H1 (cell line): ENCODE measurements around the gene SSRP1. TPM values are rescaled to one million over a fixed set of nuclear protein-coding genes. Genes with fewer than 3 reads are reported as not detected.

ENCODE experiments used
- ASH2L ChIP-seq: fragments of 200-600, 300-600 bp; sonication (generic); IDR thresholded peaks from one replicate; pipeline ENCODE4 v1.7.1; 2017; ENCODE audit warnings: low read length
- CBX8 ChIP-seq: fragments of 300-800, 300-1000 bp; sonication (generic); IDR thresholded peaks from 2 replicates; pipeline ENCODE4 v1.7.1; 2016; ENCODE audit warnings: low read depth, low read length, borderline replicate concordance
- CHD7 ChIP-seq: fragments of 300-600 bp; sonication (generic); IDR thresholded peaks from 2 replicates; pipeline ENCODE4 v1.7.1; 2012; ENCODE audit warnings: low read length, moderate library complexity, mild to moderate bottlenecking, inconsistent platforms; ENCODE audit not compliant: insufficient replicate concordance
- HDAC2 ChIP-seq, 2 experiments: fragments of 300-600 bp in 1 of 2; sonication (generic) in 1 of 2; IDR thresholded peaks; 2 replicates each; pipeline ENCODE4 v1.6.1; 2011 to 2012; ENCODE audit warnings: low read depth in 2 of 2, low read length in 2 of 2, mild to moderate bottlenecking in 2 of 2, moderate library complexity in 2 of 2, borderline replicate concordance in 1 of 2, inconsistent platforms in 1 of 2
- polyA plus RNA-seq, 7 experiments: library from polyadenylated mRNA; depleted of rRNA in 3 of 7; stranded (reverse) in 5 of 7; unstranded in 2 of 7; fragments of >200 nt in 5 of 7; fragments of 200-250 nt in 2 of 7; gene quantifications; 1 replicate in 5 of 7; 2 replicates in 1 of 7; 4 replicates in 1 of 7; pipeline versions ENCODE4 v1.2.1 to v1.2.3, GENCODE V29; 2011 to 2013; ENCODE audit warnings: missing spikeins in 2 of 7, mixed read lengths in 2 of 7
- total RNA-seq: library from RNA; stranded (reverse); fragmentation: NEBNext Ultra II Directional; extraction: Animal tissue kit (Norgen Biotek cat#: 25700); gene quantifications from 2 replicates; pipeline ENCODE4 v1.2.1, GENCODE V29; 2021

Gene SSRP1
- total and polyA plus RNA-seq, 2 of the 8 experiments (the other 6 are each of a cell fraction or from before 2014, with no cell fraction given), result 259 to 281 TPM

DNA sequence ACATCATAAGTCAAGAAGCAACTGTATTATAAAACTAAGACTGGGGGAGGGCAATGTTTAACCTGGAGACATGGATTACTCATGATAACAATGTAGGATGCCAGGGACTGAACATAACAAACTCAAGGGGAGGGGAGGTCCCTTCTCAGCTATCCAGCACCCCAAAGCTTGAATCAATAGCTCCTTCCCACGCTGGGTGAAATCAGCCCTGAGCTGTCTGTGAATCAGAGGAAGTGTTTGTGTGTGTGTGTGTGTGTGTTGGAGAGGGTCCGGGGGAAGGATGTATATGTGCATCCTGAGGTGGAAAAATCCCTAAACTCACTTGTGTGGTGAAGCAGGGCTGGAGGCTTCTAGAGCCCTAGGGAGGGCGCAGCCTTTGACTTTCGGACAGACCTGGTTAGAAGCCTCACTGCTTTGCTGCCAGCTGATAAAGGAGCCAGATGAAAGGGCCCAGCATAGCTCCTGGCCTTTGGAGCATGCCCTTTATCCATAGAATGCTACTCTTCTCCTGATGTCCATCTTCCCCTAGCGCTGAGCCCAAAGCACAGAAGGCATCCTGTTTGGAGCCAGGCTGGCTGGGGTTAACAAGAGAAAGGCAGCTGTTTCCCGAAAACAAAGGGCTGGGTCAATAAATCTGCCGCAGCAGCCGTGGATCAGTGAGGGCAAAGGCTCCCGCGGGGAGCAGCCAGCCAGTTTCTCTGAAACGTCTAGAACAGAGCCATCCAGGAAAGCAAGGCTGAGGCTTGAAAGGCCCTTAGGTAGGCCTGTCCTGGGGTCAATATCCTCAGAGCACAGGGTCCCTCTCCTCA is 46.7 kb downstream of the SSRP1 start (continued):
- TF ChIP-seq CHD7 (no peak), ASH2L (peak; percentile 24), CBX8 (no peak), HDAC2 (IDR thresholded peaks at IDR 0.05; ENCODE audit: borderline replicate concordance in 1 of 2, low read depth in 2 of 2, low read length in 2 of 2) (no peak)
